HS-27A (cell line): ENCODE data around the gene HSPA8.

Source experiments
- DNase-seq: peaks from one replicate; pipeline ENCODE4 v3.0.0-alpha.2; 2012; ENCODE audit warnings: low read depth, missing footprints

Gene HSPA8

GRCh38 chr11:123047266-123047946, 14.5 kb downstream of the HSPA8 start:
- DNase-seq, result no peak

GRCh38 chr11:123046473-123047259, 15.3 kb downstream of the HSPA8 start:
- DNase-seq, result no peak

- DNase-seq, result no peak
These were observed 16.8 kb downstream of the HSPA8 start for GRCh38 chr11:123045101-123045500.

- DNase-seq, result no peak
These were observed 20.8 kb downstream of the HSPA8 start for GRCh38 chr11:123041185-123041584.

GRCh38 chr11:123040111-123040432, 21.9 kb downstream of the HSPA8 start:
- no peak for DNase-seq

- DNase-seq, result no peak
These were observed 26.1 kb downstream of the HSPA8 start for GRCh38 chr11:123035831-123036230.

- no peak for DNase-seq
These were observed 27.3 kb downstream of the HSPA8 start for GRCh38 chr11:123034597-123034996.

- DNase-seq, result no peak
These were observed 28.0 kb downstream of the HSPA8 start for GRCh38 chr11:123033895-123034294.

GRCh38 chr11:123030517-123030916, 31.4 kb downstream of the HSPA8 start:
- no peak for DNase-seq

GRCh38 chr11:123020968-123021367, 41.0 kb downstream of the HSPA8 start:
- no peak for DNase-seq

- no peak for DNase-seq
These were observed 43.2 kb downstream of the HSPA8 start for GRCh38 chr11:123018702-123019101.

GRCh38 chr11:123011510-123011909, 50.4 kb downstream of the HSPA8 start:
- no peak for DNase-seq
